WI38 (cell line): ENCODE measurements around the gene LASP1.

Source experiments
- H3K4me3 ChIP-seq: 2 replicates; pipeline ENCODE4 v1.5.1; 2011; ENCODE audit warnings: low read depth, mild to moderate bottlenecking, control low read depth, low read length
- CTCF ChIP-seq: IDR thresholded peaks from 2 replicates; pipeline ENCODE4 v1.5.1; 2012; ENCODE audit warnings: low read depth, mild to moderate bottlenecking, control low read depth, low read length

Gene LASP1

GRCh38 chr17:38864636-38865398, 5.0 kb upstream of the LASP1 start:
- peak; percentile 42; the same call in 1 of the 2 replicates for TF ChIP-seq CTCF

GRCh38 chr17:38867179-38867967, 2.5 kb upstream of the LASP1 start:
- peak overlapping the region; percentile 100 for H3K4me3 ChIP-seq

More at GRCh38 chr17:38864636-38865398, 5.0 kb upstream of the LASP1 start:
- H3K4me3 ChIP-seq, result no peak overlapping the region

GRCh38 chr17:38867968-38868816, 1.7 kb upstream of the LASP1 start:
- H3K4me3 ChIP-seq, result peak overlapping the region; percentile 100
- no peak for TF ChIP-seq CTCF

More at GRCh38 chr17:38867179-38867967, 2.5 kb upstream of the LASP1 start:
- no peak; the same call in 1 of the 2 replicates for TF ChIP-seq CTCF

- no peak for TF ChIP-seq CTCF
- H3K4me3 ChIP-seq, result peak overlapping the region; percentile 100
These were observed 887 bp upstream of the LASP1 start for GRCh38 chr17:38868817-38869525.

GRCh38 chr17:38870259-38871165, 654 bp downstream of the LASP1 start:
- no peak for TF ChIP-seq CTCF
- peak overlapping the region; percentile 100 for H3K4me3 ChIP-seq
